Epithelial cell of proximal tubule (primary cell): ENCODE data around the gene PRKCE. TPM values are rescaled to one million over a fixed set of nuclear protein-coding genes. Genes with fewer than 3 reads are reported as not detected.
"Not testable (repeated sequence)": the region's sequence is repeated elsewhere in the genome, so short reads cannot be mapped to it uniquely, and the experiment has no call there.

Experiments used
- DNase-seq: peaks from one replicate; pipeline ENCODE4 v3.0.0-alpha.2; 2011; ENCODE audit warnings: low read depth
- H3K4me3 ChIP-seq: 2 replicates; pipeline ENCODE4 v1.5.1; 2011; ENCODE audit warnings: low read depth, mild to moderate bottlenecking, low read length
- CTCF ChIP-seq: conservative IDR thresholded peaks from 2 replicates; pipeline ENCODE4 v1.5.1; 2012; ENCODE audit warnings: low read depth, mild to moderate bottlenecking, low read length
- total RNA-seq: library from RNA; depleted of rRNA; stranded (reverse); fragments of >200 nt; gene quantifications from 2 replicates; pipeline ENCODE4 v1.2.3, GENCODE V29; 2015

The PRKCE gene
- total RNA-seq, 1 donor from 2014 or later, result 2.5 TPM

DNA sequence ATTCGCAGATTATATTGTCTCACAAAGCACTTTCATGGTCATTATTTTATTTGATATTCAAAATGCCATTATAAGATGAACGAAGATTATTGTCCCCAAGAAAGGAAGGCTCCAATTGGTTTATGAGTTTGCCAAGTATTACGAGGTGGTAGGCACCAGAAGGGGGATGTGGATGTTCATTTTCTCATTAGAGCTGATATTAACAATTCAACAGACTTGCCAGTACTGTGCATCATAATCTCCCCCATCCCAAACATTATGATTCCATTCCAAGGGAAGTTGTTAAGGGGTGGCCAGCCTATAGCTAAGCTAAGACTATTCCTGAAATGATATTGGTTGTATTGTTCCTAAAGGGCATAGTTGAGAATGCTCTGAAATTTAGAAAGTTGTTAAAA, 257.7 kb downstream of the PRKCE start:
- TF ChIP-seq CTCF, result no peak
- H3K4me3 ChIP-seq, result no peak overlapping the region
- DNase-seq, result no peak

GRCh38 chr2:45909677-45910191, 258.3 kb downstream of the PRKCE start:
- no peak overlapping the region for H3K4me3 ChIP-seq
- TF ChIP-seq CTCF, result no peak
- DNase-seq, result peak; percentile 45

DNA sequence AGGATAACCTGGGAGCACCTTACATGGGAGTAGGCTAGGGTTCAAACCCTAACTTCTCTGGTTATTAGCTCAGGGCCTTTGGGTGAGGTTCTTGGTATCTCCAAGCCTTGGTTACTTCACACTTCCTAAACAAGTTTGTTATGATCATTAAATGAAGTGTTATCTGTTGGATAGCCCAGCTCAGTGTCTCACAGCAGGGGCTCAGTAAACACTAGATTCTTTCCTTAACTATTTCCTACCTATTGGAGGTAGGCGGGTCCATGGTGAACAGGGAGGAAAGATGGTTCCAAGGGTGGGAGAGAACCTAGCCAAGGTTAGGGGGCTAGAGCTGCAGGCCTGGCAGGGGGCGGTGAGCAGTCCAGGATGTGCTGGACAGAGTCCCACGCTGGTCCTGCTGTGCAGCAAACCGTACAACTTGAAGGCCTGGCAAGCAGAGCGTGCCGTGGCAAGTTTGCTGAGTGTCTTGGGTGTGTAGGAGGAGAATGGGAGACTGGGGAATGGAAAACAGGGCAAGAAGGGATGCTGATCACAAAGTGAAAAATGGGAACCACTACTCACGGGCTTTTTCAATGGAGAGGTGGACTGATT, 259.1 kb downstream of the PRKCE start:
- TF ChIP-seq CTCF, result no peak
- H3K4me3 ChIP-seq, result no peak overlapping the region
- no peak for DNase-seq

- no peak for TF ChIP-seq CTCF
- no peak overlapping the region for H3K4me3 ChIP-seq
- no peak for DNase-seq
Measured at GRCh38 chr2:45911538-45911937, 260.1 kb downstream of the PRKCE start.

DNA sequence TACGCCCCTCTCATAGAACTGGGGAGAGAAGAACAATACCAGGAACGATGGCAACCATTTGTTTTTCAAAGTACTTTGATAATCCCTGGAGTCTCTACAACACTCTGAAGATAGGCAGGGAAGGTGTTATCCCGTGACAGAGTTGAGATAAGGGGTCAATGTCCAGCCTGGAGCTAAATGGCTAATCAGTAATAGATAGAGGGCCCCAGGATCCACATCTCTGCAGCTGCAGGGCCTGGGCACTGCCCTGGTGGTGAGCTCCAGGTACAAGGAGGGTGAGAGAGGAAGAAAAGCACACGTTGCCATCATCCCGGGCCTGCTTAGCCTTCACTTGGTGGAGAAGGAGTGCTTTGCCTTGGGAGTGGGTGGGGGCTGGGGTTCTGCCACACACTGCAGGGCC, 260.6 kb downstream of the PRKCE start:
- no peak for TF ChIP-seq CTCF
- H3K4me3 ChIP-seq, result no peak overlapping the region
- DNase-seq, result no peak

- TF ChIP-seq CTCF, result no peak
- no peak for DNase-seq
- no peak overlapping the region for H3K4me3 ChIP-seq
Measured at GRCh38 chr2:45913539-45913938, 262.1 kb downstream of the PRKCE start.

GRCh38 chr2:45915523-45915922, 264.0 kb downstream of the PRKCE start:
- TF ChIP-seq CTCF, result no peak
- H3K4me3 ChIP-seq, result no peak overlapping the region
- DNase-seq, result no peak

DNA sequence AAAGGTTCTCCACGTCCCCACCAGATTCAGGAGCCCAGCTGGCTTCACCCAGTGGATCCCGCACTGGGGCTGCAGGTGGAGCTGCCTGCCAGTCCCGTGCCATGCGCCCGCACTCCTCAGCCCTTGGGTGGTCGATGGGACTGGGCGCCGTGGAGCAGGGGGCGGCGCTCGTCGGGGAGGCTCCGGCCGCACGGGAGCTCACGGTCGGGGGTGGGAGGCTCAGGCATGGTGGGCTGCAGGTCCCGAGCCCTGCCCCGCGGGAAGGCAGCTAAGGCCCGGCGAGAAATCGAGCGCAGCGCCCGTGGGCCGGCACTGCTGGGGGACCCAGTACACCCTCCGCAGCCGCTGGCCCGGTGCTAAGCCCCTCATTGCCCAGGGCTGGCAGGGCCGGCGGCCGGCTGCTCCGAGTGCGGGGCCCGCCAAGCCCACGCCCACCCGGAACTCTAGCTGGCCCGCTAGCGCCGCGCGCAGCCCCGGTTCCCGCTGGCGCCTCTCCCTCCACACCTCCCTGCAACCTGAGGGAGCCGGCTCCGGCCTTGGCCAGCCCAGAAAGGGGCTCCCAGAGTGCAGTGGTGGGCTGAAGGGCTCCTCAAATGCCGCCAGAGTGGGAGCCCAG, 266.2 kb downstream of the PRKCE start:
- H3K4me3 ChIP-seq, DNase-seq: not testable (repeated sequence)
